NCI-H526 treated with DMSO at 0.1 percent for 48 hours (cell line): Measurements from ENCODE around the gene TRIP11.

Experiments
- DNase-seq: peaks from one replicate; lab custom pipeline; 2025; lab: John Stamatoyannopoulos, UW

The TRIP11 gene

GRCh38 chr14:91955168-91955567 lies 84.7 kb downstream of the TRIP11 start:
- DNase-seq: no peak

GRCh38 chr14:91953170-91953985 lies 86.5 kb downstream of the TRIP11 start:
- DNase-seq: no peak

GRCh38 chr14:91947475-91948184 lies 92.2 kb downstream of the TRIP11 start, which contains the start of gene FBLN5:
TSS of gene FBLN5 (minus strand) at chr14:91947694. CDS start at chr14:91947229, 465 bp downstream.
- DNase-seq: peak; percentile 6

- no peak for DNase-seq
These were observed 93.0 kb downstream of the TRIP11 start for GRCh38 chr14:91946622-91947474.

- no peak for DNase-seq
These were observed 93.9 kb downstream of the TRIP11 start for GRCh38 chr14:91945751-91946621.

- no peak for DNase-seq
These were observed 96.9 kb downstream of the TRIP11 start for GRCh38 chr14:91942946-91943345.

- DNase-seq: no peak
These were observed 97.7 kb downstream of the TRIP11 start for GRCh38 chr14:91942128-91942527.

GRCh38 chr14:91940209-91940608 lies 99.7 kb downstream of the TRIP11 start:
- DNase-seq: no peak

- no peak for DNase-seq
These were observed 104.3 kb downstream of the TRIP11 start for GRCh38 chr14:91935586-91935985.

GRCh38 chr14:91934554-91935285 lies 105.1 kb downstream of the TRIP11 start:
- DNase-seq: no peak

GRCh38 chr14:91931478-91932088 lies 108.3 kb downstream of the TRIP11 start:
- DNase-seq: no peak

GRCh38 chr14:91929700-91930099 lies 110.2 kb downstream of the TRIP11 start:
- DNase-seq: no peak

GRCh38 chr14:91927800-91928199 lies 112.1 kb downstream of the TRIP11 start:
- no peak for DNase-seq

- no peak for DNase-seq
These were observed 112.7 kb downstream of the TRIP11 start for GRCh38 chr14:91927191-91927590.

GRCh38 chr14:91926131-91926890 lies 113.5 kb downstream of the TRIP11 start:
- no peak for DNase-seq

GRCh38 chr14:91925727-91926121 lies 114.1 kb downstream of the TRIP11 start:
- DNase-seq: no peak

- no peak for DNase-seq
These were observed 114.7 kb downstream of the TRIP11 start for GRCh38 chr14:91925001-91925726.

- no peak for DNase-seq
These were observed 119.3 kb downstream of the TRIP11 start for GRCh38 chr14:91920526-91920925.

- no peak for DNase-seq
These were observed 120.0 kb downstream of the TRIP11 start for GRCh38 chr14:91919814-91920213.
